GM18861 (cell line): ENCODE data around the gene PRPF19.

Experiments used
- ATAC-seq: cut with Tn5 transposase; IDR thresholded peaks from one replicate; pipeline ENCODE4 v1.9.1; 2021; ENCODE audit not compliant: unreplicated experiment

Gene PRPF19

DNA sequence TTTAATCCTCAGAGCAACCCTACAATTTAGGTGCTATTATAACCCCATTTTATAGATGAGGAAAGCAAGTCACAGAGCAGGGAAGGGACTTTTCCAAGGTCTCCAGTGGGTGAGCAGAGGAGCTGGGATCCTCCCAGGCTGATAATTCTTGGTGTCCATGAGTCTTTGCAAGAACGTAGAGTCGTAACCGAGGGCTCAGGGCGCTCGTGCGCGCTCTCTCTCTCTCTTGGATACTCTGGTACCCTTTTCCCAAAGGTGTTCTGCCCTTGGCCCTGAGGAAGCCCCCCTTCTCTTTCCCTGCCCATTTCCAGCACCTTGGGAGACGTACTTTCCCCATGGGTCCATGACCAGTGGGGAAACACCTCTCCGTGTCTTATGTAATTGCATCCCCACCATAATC, 44.2 kb downstream of the PRPF19 start:
- ATAC-seq = no peak

DNA sequence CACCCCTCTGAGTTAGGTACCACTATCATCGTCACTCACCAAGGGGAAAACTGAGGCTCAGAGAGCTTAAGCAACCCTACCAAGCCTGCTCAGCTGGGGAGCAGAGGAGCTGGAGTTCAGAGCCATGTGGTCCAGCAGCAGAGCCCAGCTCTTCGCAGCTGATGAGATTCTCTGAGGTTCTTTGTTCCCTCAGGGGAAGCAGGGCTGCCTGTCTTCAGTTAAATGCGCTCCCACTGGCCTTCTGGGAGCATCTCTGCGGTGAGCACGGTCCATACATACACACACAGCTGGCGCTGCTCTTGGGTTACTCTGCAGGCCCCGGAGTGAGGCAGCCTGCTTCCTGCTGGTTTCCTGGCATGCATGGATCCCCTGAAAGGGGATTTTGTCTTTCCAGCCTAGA, 45.4 kb downstream of the PRPF19 start:
- ATAC-seq = no peak

DNA sequence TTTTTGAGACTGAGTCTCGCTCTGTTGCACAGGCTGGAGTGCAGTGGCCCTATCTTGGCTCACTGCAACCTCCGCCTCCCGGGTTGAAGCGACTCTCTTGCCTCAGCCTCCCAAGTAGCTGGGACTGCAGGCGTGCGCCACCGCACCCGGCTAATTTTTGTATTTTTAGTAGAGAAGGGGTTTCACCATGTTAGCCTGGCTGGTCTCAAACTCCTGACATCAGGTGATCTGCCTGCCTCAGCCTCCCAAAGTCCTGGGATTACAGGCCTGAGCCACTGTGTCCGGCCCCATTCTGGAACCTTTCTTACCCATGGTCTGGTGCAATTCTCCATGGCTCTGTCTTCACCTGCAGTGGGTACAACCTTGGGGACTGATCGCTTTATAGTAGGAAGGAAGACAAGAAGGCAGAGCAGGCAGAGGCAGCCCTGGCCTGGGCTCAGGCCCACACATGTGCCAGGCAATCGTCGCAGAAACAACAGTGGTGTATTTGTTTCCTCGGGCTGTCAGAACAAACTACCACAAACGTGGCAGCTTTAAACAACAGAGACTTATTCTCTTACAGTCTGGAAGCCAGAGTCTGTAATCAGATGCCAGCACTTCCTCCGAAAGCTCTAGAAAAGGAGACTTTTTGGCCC, 46.7 kb downstream of the PRPF19 start:
- no peak for ATAC-seq

DNA sequence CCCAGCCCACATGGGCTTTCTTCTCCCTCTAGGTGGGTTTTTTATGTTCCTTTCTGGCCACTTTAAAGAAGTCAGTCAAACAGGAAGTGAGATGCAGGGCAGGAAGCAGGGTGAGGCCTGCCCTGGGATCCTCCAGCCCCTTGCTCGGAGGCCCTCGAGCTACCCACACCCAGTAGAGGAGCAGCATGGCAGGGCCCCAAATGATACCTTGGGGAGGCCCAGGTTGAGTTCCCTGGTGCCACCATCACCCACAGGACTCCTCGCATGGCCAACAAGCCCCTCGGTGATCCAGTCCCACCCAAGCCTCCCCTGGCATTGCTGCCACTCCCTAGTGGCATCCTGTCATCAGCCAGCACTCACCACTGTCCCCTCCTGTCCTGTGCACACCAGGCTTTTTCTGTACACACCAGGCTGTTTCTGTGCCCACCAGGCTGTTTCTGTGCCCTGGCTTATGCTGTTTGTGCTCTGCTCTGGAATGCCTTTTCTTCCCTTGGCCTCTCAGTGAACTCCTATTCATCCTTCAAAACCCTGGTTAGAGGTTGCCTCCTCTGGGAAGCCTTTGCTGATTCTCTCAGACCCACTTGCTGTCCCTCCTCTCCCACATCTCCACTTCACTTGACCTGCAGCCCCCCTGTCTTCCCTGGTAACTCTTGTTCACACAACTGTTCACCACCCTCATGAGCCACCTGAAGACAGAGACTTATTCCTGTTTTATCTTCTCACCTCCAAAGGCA, 47.5 kb downstream of the PRPF19 start:
- no peak for ATAC-seq

DNA sequence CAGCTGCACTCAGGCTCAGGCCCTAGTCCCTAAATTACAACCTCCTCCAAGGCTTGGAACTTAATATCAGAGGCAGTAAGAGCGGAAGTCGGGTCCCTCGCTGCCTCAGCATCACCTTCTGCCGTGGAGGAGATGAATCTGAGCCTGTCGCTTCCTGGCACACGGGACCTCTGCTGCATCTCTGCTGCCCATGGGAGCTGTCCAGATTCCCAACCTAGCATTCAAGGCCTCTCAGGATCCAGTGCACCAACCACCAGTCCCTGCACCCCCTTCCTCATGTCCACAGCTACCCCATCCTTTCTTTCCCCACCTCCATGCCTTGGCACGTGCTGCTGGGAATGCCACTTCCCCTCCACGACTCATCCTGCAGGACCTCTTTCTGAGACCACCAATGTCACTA, 48.1 kb downstream of the PRPF19 start:
- ATAC-seq = no peak

DNA sequence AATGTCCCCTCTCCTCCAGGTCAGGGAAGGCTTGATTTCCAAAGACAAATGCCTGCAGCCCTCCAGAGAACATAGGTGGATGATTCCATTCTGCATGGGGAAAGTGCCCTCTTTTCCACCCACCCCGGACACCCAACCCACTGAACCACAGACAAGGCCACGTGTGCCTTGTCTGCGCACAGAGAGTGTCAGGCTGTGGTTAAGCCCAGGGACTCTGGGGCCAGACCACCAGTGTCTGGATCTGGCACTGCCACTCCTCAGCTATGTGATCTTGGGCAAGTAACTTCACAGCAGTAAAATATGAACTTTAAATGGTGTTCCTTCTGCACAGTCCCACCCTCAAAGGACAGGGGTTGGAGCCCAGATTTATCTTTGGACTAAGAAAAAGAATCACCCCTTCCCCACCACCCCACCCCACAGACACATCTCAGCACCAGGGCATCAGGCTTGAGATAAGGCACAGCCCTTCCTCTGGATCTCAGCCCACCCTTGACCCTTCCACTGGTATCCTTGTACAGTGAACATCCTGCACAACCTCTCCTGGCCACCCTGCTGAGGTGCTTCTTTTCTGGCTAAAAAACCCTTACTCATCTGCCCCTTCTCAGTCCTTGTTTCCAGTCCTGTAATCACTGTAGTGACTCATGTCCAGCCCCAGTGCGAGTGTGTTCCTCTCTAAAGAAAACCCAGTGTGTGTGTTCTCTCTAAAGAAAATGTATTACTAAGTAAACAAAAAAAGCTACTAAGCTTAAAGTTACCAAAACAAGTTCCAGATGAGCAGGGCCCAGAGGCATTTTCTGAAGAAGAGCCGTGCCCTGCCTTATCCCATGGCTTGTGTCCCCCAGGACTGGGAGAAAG, 48.8 kb downstream of the PRPF19 start:
- no peak for ATAC-seq

DNA sequence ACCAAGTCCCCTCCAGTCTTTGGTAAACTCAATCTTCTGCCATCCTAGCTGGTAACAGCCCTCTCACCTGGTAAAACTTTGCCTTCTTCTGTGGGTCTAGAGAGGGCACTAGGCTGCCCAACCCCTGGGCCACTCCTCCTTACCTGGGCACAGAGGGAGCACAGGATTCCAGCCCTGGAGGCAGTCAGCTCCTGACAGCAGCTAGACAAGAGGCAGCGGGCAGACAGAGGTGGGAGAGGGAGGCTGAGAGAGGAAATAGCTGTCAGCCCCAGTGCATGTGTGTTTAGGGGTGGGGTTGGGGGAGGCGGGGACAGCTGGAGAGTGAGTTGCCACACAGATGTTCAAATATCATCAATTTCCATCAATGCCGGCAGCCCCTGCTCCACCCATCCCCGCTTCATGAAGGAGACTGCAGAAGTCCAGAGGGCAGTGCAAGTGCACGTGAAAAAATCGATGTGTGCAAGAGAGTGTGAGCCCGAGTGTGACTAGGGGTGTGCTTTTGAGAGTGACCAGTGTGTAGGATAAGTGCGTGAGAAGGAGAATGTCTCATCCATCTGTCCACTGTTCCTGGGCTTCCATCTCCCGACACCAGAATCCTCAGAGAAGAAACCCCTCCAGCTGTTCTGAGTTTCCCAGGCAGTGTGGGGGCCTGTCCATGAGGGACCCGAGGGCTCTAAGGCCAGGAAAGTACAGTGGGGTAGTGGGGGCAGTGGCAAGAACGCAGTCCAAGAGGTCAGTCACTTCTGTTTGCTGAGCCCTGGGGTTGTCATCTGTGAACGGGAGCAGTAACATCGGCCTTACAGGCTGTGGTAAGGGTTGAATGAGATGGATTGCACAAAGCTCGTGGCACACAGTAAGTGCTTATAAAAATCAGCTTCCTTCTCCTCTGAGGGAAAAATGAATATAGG, 50.4 kb downstream of the PRPF19 start, which contains the start of gene PTGDR2:
TSS of gene PTGDR2 (minus strand) at position 225 of the 908 bp plus-strand sequence. CDS start 2,228 bp downstream, outside the sequence.
- ATAC-seq = no peak

DNA sequence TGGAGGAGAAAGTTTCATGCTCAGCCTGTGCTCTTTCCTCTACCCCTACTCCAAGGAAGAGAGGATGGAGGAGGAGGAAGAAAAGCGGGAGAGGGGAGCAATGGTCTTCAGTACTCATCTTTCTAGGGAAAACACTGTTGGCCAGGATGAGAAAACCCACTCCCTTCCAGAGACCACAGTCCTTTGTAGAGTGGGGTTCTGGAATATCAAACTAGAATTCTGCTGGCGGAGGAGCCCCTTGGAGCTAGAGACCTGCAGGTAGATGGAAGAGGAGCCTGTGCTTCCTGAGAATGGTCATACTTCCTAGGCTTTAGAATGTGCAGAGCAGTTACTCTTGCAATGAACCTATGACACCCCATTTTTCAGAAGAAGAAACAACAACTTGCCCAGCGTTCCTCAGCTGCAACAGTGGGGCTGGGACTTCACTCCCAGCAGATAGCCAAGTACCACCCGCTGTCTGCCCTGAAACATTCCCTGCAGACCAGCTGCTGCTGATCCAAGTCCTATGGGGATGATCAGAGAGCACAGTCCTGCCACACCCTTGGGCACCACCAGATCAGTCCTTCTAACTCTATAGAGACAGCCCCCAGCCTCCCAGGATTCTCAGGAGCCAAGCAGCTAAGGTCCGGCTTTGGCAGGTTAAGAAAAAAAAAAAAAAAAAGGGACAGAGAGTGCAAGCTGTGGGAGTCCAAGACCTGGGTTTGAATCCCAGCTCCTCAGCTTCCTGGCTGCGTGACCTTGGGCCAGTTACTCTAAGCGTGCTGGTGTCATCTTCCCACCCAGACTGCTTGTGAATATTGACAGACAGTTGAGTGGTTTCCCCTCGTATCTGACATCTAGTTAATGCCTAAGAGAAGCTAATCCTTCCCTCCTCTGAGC, 51.3 kb downstream of the PRPF19 start:
- ATAC-seq = no peak

DNA sequence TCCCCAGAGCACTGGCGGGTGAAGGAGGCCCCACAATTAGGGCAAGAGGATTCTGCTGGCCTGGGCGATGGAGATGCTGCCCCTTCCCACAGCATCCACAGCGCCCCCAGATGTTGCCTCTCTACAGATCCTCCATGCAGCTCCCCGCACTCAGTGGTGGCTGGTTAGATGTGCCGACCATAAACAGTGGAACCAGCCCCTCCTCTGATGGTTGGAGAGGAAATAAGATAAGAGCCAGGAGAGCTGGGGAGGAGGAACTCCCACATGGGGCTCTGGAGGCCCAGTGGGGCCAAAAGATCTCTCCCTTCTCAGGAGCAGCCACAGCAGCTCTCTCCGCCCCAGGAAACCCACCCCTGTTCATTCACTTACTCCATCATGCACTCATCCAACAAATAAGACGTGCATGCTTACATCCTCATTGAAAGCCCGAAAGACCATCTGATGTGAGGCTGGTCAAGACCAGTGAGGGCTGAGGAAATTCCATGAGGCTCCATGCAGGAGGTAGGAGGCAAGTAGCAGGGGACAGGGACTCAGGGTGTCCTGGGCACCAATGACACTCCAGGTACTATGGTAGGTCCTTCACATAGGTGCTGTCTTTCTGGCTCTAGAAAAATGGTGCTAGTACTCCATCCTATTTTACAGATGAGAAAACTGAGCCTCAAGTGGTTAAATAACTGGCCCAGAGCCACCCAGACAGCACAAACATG, 52.1 kb downstream of the PRPF19 start:
- ATAC-seq = no peak

DNA sequence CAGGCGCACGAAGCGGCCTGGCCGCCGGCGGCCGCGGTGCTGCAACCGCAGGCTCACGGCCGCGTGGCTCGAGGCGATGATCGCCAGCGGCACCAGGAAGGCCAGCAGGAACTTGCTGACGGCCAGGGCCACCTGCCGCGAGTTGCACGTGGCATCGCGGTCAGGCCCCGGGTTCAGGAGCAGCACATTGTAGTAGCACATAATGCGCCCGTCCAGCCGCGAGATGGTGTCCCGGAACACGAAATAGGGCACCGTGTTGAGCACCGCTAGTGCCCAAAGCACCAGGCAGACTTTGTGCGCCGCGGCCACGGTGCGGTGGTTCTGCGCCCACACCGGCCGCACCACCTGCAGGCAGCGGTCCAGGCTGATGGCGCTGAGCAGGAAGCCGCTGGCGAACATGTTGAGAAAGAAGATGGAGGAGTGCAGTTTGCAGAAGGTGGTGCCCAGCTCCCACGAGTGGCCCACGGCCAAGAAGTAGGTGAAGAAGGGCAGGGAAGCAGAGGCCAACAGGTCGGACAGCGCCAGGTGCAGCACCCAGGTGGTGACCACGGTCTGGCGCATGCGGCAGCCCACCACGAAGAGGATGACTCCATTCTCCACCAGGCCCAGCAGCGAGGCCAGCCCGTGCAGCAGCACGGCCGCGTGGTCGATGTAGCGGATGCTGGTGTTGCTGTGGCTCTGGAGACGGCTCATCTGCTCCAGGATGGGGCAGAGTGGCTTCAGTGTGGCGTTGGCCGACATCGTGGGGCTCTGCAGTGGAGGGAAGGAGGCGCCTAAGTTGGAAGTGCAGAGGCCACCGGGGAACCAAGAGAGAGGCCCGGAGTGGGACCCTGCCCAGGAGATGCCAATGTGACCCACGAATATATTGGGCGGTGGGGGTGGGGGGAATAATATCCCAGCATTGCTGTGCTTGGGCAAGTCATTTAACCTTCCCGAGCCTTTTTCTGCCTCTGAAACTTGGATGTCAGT, 53.1 kb downstream of the PRPF19 start:
- ATAC-seq = no peak

DNA sequence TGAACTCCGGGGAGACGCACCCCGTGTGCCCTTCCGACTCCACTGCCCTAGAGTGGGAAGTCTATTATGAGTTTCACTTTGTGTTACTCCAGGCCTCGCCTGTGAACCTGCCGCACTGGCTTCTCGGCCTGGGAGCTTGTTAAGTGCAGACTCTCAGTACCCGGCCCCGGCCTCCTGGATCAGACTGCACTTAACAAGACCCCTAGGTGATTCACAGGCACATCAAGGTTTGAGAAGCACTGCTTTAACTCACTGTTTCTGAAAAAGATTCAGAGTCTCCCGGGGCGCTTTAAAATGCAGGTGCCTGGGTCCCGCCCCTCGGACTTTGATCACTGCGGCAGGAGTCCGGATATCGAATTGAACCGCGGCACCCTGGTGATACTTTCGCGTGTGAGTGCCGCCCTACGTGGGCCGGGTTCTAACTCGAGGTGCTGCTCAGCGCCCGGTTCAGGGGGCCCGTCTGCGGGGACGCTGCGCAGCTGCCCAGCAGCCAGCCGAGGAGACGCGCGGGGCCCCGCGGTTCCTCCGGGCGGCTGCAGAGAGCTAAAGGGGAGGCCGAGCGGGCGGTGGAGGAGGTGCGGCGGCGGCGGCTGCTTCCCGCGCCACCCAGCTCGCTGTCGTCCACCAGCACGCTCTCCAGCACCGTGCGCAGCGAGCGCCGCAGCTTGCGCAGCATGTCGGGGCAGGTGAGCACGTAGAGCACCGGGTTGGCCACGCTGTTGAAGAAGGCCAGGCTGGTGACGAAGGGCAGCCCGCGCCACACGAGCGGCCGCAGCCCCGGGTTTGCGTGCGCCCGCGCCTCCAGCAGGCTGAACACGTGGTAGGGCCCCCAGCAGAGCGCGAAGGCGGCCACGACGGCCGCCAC, 54.0 kb downstream of the PRPF19 start:
- ATAC-seq = no peak

DNA sequence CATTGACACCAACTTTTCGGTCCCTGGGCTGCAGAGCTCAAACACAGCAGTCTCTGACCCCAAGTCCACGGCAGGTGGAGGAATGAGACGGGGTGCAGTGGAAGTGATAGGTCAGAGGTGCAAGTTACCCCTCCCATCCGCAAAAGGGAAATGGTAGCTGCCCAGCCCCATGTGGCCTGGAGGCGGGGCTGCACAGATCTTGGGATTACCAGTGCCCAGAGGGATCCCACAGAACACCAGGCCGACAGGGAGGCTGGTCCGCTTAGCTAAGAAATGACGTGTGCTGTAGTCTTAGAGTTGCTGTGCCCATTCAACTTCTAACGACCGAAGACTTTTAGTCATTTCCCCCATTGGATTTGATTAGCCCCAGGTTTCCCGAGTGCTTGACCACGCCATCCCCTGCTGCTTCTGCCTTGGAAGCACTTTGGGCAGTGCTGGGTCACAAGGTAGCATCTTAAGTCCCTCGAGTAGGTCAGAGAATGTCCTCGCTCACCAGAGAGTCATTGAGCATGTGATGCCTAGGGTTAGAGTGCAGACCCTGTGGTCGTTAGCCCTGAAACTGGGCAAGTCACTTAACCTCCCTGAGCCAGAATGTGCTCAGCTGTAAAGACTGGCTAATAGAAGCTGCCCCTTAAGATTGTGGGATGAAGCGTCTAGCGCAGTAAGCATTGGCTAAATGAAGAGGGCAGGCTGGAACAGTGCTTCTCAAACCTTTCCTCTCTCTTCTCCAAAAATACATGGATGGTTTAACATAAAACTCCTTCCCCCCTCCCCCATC, 54.9 kb downstream of the PRPF19 start:
- ATAC-seq = no peak

DNA sequence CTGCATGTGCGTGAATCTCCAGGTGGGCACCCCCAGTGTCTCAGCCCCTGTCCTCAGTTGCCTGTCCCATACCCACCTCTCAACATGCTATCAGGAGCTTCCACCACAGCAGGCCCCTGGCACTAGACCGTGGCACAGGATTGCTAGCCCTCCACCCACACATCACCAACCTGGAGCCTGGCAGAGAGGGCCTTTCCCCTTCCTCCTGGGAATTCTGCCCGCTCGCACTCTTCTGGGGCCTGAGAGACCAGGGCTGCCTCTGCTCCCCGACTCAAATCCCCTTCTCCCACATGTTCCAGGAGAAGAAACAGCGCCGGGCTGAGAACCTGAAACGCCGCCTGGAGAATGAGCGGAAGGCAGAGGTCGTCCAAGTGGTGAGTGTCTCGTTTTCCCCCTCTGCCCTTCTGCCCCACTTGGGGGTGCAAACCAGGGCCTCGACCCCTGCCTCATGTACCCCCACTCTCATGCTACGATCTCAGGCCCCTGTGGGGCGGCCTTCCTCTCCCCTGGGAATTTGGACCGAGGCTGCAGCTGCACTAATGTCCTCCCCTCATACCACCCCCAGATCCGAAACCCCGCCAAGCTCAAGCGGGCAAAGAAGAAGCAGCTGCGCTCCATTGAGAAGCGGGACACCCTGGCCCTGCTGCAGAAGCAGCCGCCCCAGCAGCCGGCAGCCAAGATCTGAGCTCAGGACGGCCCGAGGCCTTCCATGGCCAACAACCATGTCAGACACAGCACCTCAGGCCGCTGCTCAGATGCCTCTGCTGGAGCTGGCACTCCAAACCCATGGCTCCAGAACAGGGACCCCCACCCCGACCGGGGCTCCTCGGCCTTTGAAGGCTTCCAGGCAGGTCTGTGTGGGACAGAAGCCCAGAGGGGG, 56.5 kb downstream of the PRPF19 start:
- no peak for ATAC-seq

DNA sequence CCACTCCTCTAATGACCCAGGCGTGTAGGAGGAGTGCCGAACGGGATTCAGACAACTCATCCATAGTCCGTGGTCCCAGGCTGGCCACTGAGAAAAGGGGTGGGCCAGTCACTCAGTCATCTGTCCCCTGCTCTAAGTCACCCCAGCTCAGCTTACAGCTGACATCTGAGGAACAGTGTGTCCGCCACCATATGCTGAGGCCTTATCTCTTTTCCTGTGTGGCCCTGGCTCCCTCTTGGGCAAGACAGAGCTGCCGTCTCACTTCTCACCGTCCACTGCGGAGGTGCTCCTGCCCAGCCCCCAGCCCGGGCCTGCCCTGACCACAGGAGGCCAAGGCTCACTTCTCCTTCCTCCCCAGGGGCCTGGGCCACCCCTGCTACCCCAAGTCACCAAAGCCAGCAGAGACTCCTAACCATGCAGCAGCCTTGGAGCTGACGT, 57.7 kb downstream of the PRPF19 start:
- ATAC-seq = no peak

DNA sequence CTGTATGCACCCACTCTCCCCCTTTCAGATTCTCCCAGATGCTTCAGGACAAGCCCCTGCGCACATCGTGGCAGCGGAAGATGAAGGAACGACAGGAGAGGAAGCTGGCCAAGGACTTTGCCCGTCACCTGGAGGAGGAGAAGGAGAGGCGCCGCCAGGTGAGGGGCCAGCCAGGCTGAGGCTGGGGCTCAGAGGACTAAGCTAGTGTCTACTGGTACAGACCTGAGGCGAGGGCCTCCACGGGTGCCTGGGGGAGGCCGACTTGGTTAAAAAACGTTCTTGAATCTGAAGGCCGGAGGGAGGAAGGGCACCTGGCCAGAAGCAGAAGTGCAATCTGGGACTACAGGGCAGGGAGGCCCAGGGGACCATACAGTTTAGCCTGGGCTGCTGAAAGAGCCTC, 58.5 kb downstream of the PRPF19 start:
- no peak for ATAC-seq
